GM19395 (cell line): ENCODE results near the gene ATG5.
A peak's percentile ranks its signal among the peaks of the same experiment; 100 is the strongest.

ENCODE experiments used
- ATAC-seq: cut with Tn5 transposase; IDR thresholded peaks from one replicate; pipeline ENCODE4 v1.9.1; 2021; ENCODE audit warnings: mild to moderate bottlenecking, moderate library complexity; ENCODE audit not compliant: unreplicated experiment

ATG5 gene

DNA sequence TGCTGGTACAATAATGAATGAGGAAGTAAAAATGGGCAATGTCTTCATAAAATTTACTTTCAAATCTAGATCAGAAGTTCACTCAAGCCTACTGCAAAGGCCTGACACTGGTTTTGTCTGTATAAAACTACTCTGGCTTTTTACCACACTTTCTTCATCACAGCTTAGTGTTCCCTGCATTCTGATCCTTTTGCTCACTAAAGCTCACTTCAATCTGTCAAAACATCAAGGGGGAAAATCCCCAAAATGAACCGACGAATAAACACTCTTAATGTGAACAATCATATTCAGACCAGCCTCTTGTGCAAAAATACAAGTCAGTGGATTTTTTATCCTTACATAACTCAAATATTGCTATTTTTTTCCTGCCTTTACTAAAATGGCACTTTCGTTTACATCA is 140.9 kb downstream of the ATG5 start:
- no peak for ATAC-seq

- no peak for ATAC-seq
These were observed 142.1 kb downstream of the ATG5 start for GRCh38 chr6:106183430-106183829.

DNA sequence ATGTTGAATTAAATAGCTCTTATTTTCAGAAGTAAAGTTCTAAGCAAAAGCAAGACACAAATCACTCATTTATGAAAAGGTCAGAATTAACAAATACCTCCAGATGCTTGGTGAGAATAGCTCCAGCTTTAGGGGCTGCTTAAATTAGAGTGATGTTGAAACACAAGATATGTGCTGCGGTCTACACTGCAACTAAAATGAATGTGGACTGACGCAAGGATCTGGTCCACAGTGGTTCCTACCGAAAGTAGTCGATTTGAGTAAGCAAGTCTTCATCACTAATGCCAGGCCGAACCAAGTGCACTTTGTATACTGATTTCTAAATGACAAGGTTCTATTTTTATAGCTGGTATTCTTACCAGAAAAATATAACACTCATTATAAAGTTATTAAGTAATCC is 143.1 kb downstream of the ATG5 start:
- peak; percentile 82 for ATAC-seq

DNA sequence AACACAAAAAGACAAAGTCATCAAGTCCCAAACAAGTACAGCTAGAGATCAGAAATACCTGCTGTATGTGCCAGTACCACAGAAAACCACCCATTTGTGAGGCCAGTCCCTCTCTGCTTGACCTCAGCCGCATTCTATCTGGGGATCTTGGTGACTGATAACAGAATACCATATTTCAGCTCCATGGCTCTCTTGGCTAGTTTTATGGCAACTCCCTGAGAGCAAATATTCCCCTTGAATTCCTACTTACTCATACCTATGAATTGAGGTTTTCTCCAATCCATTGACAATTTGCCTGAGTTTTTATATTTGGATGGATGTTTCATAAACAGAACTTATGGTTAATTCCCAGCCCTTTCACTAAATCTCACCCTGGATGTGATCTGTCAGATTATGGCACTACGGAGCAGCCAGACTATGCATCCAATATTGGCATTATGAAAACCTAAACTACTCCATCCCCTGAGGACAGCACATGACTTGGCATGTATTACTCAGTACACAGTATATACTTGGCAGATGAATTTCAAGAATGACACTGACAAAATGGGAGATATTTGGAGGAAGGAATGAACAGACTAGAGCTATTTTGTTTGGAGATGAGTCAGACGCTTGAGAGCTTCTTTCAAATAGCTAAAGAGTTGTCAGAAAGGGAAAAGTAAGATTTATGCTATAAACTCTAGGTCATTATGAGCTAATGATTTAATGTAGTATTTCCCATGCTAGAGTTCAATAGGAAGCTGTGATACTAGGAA is 143.7 kb downstream of the ATG5 start:
- peak; percentile 53 for ATAC-seq

GRCh38 chr6:106180208-106180607 is 145.4 kb downstream of the ATG5 start:
- no peak for ATAC-seq

- ATAC-seq = no peak
These were observed 146.7 kb downstream of the ATG5 start for GRCh38 chr6:106178900-106179299.

DNA sequence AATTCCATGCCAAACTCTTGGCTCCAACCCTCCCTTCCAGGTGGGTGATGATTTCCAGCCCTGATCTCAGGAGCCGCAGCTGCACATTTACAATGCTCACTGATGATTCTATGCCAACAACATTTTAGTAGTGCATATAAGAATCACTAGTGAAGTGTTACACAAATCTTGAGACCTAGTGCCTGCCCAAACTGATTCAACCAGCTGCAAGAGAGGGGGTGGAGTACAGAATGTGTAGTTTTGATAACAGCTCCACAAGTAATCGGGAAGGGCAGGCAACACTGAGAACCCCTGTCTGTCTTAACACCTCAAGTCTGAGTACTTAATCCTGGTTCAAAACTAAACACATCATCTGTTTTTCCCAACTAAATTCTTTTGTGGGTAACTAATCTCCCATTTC is 147.8 kb downstream of the ATG5 start:
- no peak for ATAC-seq

DNA sequence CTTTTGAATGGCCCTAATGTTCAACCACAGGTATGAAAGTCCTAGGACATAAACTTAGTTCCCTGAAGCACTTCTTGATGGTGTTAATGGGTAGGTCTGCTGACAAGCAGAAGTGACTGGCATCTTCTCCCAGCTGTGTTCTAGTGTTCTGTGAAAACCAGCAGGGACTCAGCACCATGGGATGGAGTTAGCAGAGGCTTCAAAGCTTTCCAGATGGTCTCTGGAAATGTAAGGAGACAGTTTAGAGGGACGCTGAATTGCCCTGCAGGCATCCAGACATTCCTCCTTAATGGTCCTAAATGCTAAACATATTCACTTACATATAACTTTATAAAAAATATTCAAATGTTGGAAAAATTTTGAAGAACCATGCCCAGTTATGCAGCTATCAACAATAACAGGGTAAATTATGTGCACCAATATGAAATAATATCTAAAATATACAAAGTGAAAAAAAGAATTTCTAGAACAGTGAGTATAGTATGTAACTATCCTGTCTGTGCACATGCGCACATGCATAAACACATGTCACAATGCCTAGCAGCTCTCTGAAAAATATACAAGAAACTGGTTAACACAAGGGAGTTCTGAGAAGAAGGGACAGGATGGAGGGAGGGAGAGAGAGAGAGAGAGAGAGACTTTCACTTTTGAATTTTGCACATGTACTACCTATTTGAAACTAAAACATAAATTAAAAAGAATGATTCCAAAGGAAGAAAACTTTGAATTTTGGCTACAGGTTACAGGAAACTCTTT is 152.3 kb downstream of the ATG5 start:
- no peak for ATAC-seq

DNA sequence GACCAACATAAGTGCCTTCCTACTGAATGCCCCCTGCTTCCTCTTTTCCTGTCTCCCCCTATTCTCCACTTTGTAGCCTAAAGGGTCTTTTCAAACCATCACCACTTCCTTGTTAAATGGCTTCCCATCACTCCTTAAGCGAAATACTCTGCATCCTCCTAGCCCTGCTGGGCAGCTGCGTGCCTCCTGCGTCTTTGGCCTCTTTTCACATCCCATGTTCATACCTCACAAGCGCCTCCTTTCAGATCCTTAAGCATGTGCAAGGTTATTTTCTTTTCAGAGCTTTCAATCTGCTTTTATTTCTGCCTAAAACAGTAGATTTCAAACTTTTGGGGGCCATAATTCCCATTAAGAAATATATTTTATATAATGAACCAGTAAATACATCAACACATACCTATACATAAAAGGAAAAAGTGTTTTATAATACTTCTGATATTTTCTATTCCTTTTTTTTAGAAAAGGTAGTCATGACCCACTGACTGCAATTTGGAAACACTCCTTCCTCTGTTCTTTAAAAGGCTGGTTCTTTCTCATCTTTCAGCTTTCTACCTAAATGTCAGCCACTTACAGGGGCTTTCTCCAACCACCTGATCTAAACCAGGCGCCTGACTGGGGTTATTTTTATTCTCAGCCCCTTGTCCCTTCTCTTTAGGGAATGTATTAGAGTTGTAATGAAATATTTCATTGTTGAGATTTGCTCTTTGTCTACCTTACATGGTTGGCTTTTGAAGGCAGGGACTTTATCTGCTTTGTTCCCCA is 155.3 kb downstream of the ATG5 start:
- no peak for ATAC-seq

DNA sequence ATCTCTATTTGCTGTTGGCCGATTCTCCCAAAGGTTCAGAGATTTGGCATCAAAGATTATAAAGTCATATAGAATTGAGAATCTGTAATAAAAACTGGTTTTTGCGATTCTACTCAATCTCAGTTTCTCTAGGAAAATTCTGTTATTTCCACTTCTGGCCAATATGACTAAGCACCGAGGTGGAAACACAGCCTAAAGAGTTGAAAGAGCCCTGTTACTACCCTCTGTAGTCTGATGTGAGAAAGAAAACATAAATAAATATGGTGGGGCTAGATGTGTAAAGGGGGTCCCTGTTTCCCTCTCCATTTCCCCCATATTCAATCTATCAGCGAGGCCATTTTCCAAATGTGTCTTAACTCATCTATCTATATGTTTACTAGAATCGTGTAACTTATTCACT is 156.0 kb downstream of the ATG5 start:
- ATAC-seq = no peak

GRCh38 chr6:106168097-106168888 is 157.3 kb downstream of the ATG5 start:
- ATAC-seq = no peak

GRCh38 chr6:106167096-106167814 is 158.3 kb downstream of the ATG5 start:
- ATAC-seq = peak; percentile 58

DNA sequence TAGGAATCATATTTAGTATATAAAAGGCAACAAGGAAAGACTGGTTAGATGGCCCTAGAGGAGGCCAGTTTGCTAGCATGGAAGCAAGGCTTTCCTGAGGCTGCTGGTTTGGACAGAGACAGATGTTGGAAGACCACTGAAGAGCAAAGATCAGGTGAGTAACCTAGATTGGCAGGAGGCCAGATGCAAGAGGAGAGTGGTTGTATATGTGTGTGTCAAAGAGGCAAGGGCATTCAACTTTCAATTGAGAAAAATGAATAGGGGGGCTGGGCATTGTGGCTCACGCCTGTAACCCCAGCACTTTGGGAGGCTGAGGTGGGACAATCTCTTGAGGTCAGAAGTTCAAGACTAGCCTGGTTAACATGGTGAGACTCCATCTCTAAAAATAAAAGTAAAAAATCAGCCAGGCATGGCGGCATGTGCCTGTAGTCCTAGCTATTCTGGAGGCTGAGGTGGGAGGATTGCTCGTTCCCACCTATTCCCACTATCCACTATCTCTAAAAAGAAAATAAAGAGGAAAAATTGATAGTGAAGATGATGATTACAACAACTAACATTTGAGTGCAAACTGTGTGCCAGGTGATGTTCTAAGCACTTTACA is 159.6 kb downstream of the ATG5 start:
- ATAC-seq = no peak

GRCh38 chr6:106163966-106164877 is 161.3 kb downstream of the ATG5 start:
- ATAC-seq = peak; percentile 52

DNA sequence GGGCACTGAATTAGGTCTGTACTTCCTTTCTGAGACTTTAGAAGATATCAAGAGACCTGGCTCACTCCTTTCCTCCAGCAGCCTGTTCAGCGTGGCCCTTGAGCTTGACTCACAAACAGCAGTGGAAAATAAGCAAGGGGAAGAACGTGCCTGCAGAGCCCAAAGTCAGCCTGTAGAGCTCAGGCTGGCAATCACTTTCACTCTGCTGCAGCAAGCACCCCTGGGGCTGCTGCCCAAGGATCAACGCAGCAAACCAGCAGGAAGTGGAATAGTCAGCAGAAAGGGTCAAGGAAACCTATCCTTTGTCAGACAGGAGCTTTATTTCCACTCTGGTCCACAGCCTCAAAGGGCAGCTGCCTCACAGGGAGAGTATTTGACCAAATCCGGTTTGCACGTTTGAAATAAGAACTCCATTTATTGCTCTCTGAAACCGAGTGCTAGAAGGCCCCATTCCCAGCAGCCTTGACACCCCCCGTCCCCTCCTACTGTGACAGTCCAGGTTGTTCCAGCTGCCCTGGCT is 162.1 kb downstream of the ATG5 start:
- ATAC-seq = peak; percentile 33

- no peak for ATAC-seq
These were observed 162.6 kb downstream of the ATG5 start for GRCh38 chr6:106162921-106163320.

DNA sequence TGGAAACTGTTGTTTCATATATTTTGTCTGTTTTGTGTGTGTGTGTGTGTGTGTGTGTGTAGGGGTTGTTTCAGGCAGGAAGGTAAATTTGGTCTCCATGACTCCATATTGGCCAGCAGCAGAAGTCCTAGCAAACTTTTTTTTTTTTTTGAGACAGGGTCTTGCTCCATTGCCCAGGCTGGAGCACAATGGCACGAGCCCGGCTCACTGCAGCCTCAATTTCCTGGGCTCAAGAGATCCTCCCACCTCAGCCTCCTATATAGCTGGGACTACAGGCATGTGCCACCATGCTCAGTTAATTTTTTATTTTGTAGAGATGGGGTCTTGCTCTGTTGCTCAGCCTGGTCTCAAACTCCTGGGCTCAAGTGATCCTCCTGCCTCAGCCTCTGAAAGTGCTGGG is 163.7 kb downstream of the ATG5 start:
- no peak for ATAC-seq

DNA sequence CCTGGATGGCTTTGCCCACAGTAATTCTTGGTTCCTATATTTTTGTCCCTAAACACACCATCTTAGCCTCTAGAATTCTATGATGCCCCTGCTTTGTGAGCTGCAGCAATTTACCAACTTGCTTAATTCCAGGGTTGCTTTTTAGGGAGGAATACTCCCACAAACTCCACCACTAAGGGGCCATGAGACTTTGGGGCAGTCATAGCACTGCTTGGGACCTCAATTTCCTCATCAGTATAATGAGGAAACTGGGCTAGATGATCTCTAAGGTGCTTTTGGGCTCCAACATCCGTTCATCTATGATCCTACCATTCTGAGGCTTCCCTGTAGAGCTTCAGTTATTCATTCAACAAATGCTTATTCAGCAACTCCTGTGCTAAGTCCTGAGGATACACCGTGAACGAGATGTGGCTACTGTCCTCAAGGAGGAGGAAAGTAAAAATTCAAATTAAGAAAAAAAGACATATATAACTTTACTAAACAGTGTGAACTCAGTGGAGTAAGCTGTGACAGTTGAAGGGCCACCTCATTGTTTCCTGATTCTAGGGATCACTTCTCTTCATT is 164.2 kb downstream of the ATG5 start:
- ATAC-seq = no peak
